HepG2 (cell line): ENCODE measurements around the gene TUT1. TPM values are rescaled to one million over a fixed set of nuclear protein-coding genes. Genes with fewer than 3 reads are reported as not detected.

Experiments used
- ATAC-seq: fragments of 200-7000 bp; cut with Tn5 transposase; 3 replicates; pipeline ENCODE4 v1.9.1; 2020; ENCODE audit warnings: mild to moderate bottlenecking, moderate library complexity
- BruUV-seq: library from RNA; stranded (reverse); fragments of 400-500 nt; replicated peaks from 2 replicates; lab custom pipeline; 2021; lab: Mats Ljungman, UMichigan
- CTCF ChIA-PET: fragments of 300-600 bp; formaldehyde crosslinking; extraction: SDS; loops from one replicate; lab custom pipeline; 2021; ENCODE audit warnings: low total read pairs, inconsistent platforms, low intra/inter-chr PET ratio; lab: Yijun Ruan, JAX
- POLR2A ChIA-PET: fragments of 350-600 bp; sonication (Branson Sonifier 250); formaldehyde crosslinking; loops from one replicate; lab custom pipeline; 2020; ENCODE audit warnings: antibody characterized with exemption, inconsistent platforms; lab: Yijun Ruan, JAX
- DNase-seq: peaks from one replicate; pipeline ENCODE4 v3.0.0-alpha.2; 2015; ENCODE audit warnings: low spot score
- FAIRE-seq: peaks from 3 replicates; lab custom pipeline; 2011; peaks lifted over from hg19 to GRCh38; lab: Jason Lieb, UNC
- H2AFZ ChIP-seq: one replicate; pipeline ENCODE4 v1.6.1; 2011; ENCODE audit warnings: low read length, inconsistent platforms
- H3K27ac ChIP-seq: fragments of 300-600 bp; 3 replicates; pipeline ENCODE4 v1.8.0; 2011; ENCODE audit warnings: mixed run types, mild to moderate bottlenecking, mixed read lengths, low read length, inconsistent platforms; ENCODE audit not compliant: insufficient read depth; ENCODE audit errors: extremely low read length
- H3K27me3 ChIP-seq, 2 experiments: fragments of 200-600 bp in 1 of 2; 2 replicates in 1 of 2; 3 replicates in 1 of 2; pipeline versions ENCODE4 v1.6.0 to v1.8.0; 2011; ENCODE audit warnings: low read length in 2 of 2, mild to moderate bottlenecking in 2 of 2, moderate library complexity in 2 of 2, inconsistent platforms in 1 of 2; ENCODE audit not compliant: insufficient read depth in 2 of 2, control insufficient read depth in 1 of 2
- H3K36me3 ChIP-seq, 2 experiments: fragments of 200-600 bp in 1 of 2; replicated peaks in 1 of 2; 2 replicates in 1 of 2; 3 replicates in 1 of 2; pipeline versions ENCODE4 v1.5.1 to v1.8.0; 2011; ENCODE audit warnings: low read length in 2 of 2, inconsistent platforms in 1 of 2; ENCODE audit not compliant: insufficient read depth in 2 of 2, control insufficient read depth in 1 of 2
- H3K4me1 ChIP-seq: 2 replicates; pipeline ENCODE4 v1.5.1; 2012; ENCODE audit warnings: low read length, inconsistent platforms; ENCODE audit not compliant: insufficient read depth
- H3K4me2 ChIP-seq: 2 replicates; pipeline ENCODE4 v1.6.0; 2011; ENCODE audit warnings: low read depth, low read length, inconsistent platforms
- H3K4me3 ChIP-seq, 3 experiments: fragments of 200-600 bp in 1 of 3; sonication (generic), shearing (Covaris generic) in 1 of 3; replicated peaks in 1 of 3; 2 replicates each; pipeline ENCODE4 v1.5.1; 2011 to 2016; ENCODE audit warnings: low read length in 3 of 3, inconsistent platforms in 2 of 3, low read depth in 2 of 3, mild to moderate bottlenecking in 2 of 3, control low read depth in 1 of 3, mixed read lengths in 1 of 3; ENCODE audit not compliant: insufficient read depth in 1 of 3
- H3K79me2 ChIP-seq: one replicate; pipeline ENCODE4 v1.6.1; 2011; ENCODE audit warnings: low read length, inconsistent platforms; ENCODE audit not compliant: insufficient read depth
- H3K9ac ChIP-seq: 2 replicates; pipeline ENCODE4 v1.6.0; 2011; ENCODE audit warnings: mild to moderate bottlenecking, low read depth, low read length, inconsistent platforms; ENCODE audit not compliant: insufficient read depth
- H3K9me3 ChIP-seq: 2 replicates; pipeline ENCODE4 v1.5.1; 2012; ENCODE audit warnings: mild to moderate bottlenecking, low read length
- H4K20me1 ChIP-seq: 2 replicates; pipeline ENCODE4 v1.6.0; 2011; ENCODE audit warnings: inconsistent platforms, mild to moderate bottlenecking, low read length, moderate library complexity; ENCODE audit not compliant: insufficient read depth
- CHD4 ChIP-seq: fragments of 200-600 bp; sonication (generic); IDR thresholded peaks from 2 replicates; pipeline ENCODE4 v1.7.0; 2017; ENCODE audit warnings: mild to moderate bottlenecking, low read length, borderline replicate concordance
- KDM5B ChIP-seq: sonication (generic); formaldehyde crosslinking; IDR thresholded peaks from 2 replicates; pipeline ENCODE4 v1.4.0; 2020; ENCODE audit warnings: missing genetic modification reagents, mild to moderate bottlenecking, borderline replicate concordance
- KDM6A ChIP-seq: IDR thresholded peaks from 2 replicates; pipeline ENCODE4 v1.6.1; 2016; ENCODE audit warnings: low read depth
- REL ChIP-seq: sonication (generic); formaldehyde crosslinking; conservative IDR thresholded peaks from 2 replicates; pipeline ENCODE4 v1.8.0; 2022; ENCODE audit warnings: mild to moderate bottlenecking, missing genetic modification reagents, moderate library complexity
- SATB2 ChIP-seq: sonication (generic); formaldehyde crosslinking; IDR thresholded peaks from 2 replicates; pipeline ENCODE4 v1.5.0; 2020; ENCODE audit warnings: missing genetic modification reagents
- SMARCE1 ChIP-seq: fragments of 450-650 bp; IDR thresholded peaks from 2 replicates; pipeline ENCODE4 v1.6.1; 2017; ENCODE audit warnings: borderline replicate concordance
- TAF1 ChIP-seq: sonication (generic); formaldehyde crosslinking; IDR thresholded peaks from 2 replicates; pipeline ENCODE4 v1.4.0; 2020; ENCODE audit warnings: missing genetic modification reagents
- ZNF256 ChIP-seq: sonication (generic); formaldehyde crosslinking; conservative IDR thresholded peaks from 2 replicates; pipeline ENCODE4 v1.4.0; 2020; ENCODE audit warnings: missing genetic modification reagents
- ZNF337 ChIP-seq: sonication (generic); formaldehyde crosslinking; IDR thresholded peaks from 2 replicates; pipeline ENCODE4 v1.5.1; 2020; ENCODE audit warnings: missing genetic modification reagents, low read depth, mild to moderate bottlenecking, borderline replicate concordance
- ZNF740 ChIP-seq: sonication (generic); formaldehyde crosslinking; IDR thresholded peaks from 2 replicates; pipeline ENCODE4 v1.4.0; 2020; ENCODE audit warnings: missing genetic modification reagents
- WGBS: methylation state at CpG from one replicate; pipeline ENCODE4 v1.1.6; 2017; ENCODE audit warnings: low lambda C conversion rate; 5-methylcytosine and 5-hydroxymethylcytosine counted together
- in situ Hi-C: cut with HindIII; loops from 2 replicates; pipeline ENCODE4 v1.10.0; 2017; ENCODE audit warnings: low pct_unique_long_range_greater_than_20kb; ENCODE audit not compliant: extremely low pct_ligation_motif_present
- intact Hi-C: fragments of 100-400 bp; cut with micrococcal nuclease; formaldehyde crosslinking; loops from one replicate; pipeline ENCODE4 v1.10.0; 2022; ENCODE audit not compliant: unreplicated experiment
- polyA plus RNA-seq, 8 experiments: library from polyadenylated mRNA; depleted of rRNA in 3 of 8; stranded (reverse) in 7 of 8; unstranded in 1 of 8; fragments of >200 nt; fragmentation: Illumina TruSeq in 4 of 8; extraction: Trizol in 4 of 8; gene quantifications; 2 replicates each; pipeline versions ENCODE4 v1.2.1 to v1.2.3, GENCODE V29; 2011 to 2016; ENCODE audit warnings: low read depth in 4 of 8, missing spikeins in 1 of 8, mixed read lengths in 1 of 8; ENCODE audit not compliant: insufficient read depth in 1 of 8
- total RNA-seq, 5 experiments: library from RNA; depleted of rRNA; stranded (reverse); fragments of >200 nt; fragmentation: Illumina TruSeq; extraction: Trizol; gene quantifications; 2 replicates each; pipeline ENCODE4 v1.2.3, GENCODE V29; 2016; ENCODE audit warnings: low read depth in 1 of 5
- TF ChIP-seq, protein P1 (sequence below): sonication (generic); formaldehyde crosslinking; IDR thresholded peaks from 2 replicates; pipeline ENCODE4 v1.5.0; 2020; ENCODE audit warnings: missing genetic modification reagents, mild to moderate bottlenecking, borderline replicate concordance
- TF ChIP-seq, protein P2 (sequence below): sonication (generic); formaldehyde crosslinking; conservative IDR thresholded peaks from 2 replicates; pipeline ENCODE4 v1.4.0; 2020; ENCODE audit warnings: missing genetic modification reagents

TUT1 gene
- total and polyA plus RNA-seq, 2 of the 13 experiments (the other 11 are each of a cell fraction or from before 2014, with no cell fraction given) = 9.7 to 14.3 TPM

DNA sequence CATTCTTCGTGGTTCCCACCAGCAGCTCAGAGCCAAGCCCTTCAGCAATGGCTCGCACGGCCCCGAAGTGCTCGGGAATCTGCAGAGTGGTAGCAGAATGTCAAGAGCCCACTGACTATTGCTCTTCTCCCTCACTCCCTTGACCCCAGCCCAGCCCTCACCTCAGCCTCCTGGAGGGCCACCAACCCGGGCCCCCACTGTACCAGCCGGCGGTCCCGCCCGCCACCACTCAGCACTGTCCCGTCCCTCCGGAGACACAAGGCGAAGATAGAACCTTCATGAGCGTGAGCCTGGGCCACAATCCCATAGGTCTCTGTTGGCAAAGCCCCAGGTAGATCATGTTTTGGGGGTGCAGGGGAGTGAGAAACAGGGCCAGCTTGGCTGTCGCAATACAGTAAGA is 14.6 kb upstream of the TUT1 start (continued):
- TF ChIP-seq ZNF740 (CRISPR knock-in tag) (no peak), REL (CRISPR knock-in tag) (no peak), TAF1 (CRISPR knock-in tag) (no peak), KDM6A (no peak)

DNA sequence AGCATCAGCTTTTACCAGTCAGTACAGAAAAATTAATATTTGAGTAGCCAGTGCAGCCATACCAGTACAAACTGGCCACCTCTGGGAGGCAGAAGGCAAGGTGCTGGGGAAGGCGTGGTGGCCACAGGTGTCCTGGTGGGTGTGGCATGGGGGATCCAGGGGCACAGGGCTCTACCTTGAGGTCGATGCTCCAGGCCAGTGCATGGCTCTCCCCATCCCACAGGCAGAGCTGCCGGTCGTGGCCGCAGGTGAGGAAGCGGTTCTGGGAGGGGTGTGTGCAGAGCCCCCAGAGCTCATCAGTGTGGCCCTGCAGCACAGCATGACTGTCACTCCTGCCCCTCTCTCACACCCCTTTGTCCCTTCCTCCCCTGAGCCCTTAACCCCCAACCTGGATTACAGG is 14.1 kb upstream of the TUT1 start:
- Histone ChIP-seq H3K27ac (no peak overlapping the region), H3K9ac (no peak overlapping the region), H3K4me1 (peaks cover 40% of the 10 kb centered on the region), H4K20me1 (no peaks in the 10 kb centered on the region), H2AFZ (no peak overlapping the region), H3K27me3 (no peaks in the 10 kb centered on the region; a peak in 1 of 5 replicates), H3K9me3 (no peaks in the 10 kb centered on the region), H3K36me3 (no peaks in the 10 kb centered on the region; a peak in 2 of 5 replicates), H3K4me3 (no peak overlapping the region), H3K79me2 (peaks cover 11% of the 10 kb centered on the region), H3K4me2 (no peak overlapping the region)
- ATAC-seq (no peak), FAIRE-seq (no peak), DNase-seq (no peak)
- ChIA-PET POLR2A (interaction anchor here (1.9 kb wide), 1 partner anchor 14 kb away, joined by 8 read pairs; the partner anchor contains the start of gene TUT1), CTCF (no interaction called here)
- no peak for TF ChIP-seq SATB2 (CRISPR knock-in tag)
- no peak for TF ChIP-seq SMARCE1
- no peak for TF ChIP-seq ZNF256 (CRISPR knock-in tag)
- no peak for TF ChIP-seq ZNF337 (CRISPR knock-in tag)
- TF ChIP-seq, protein P1, sequence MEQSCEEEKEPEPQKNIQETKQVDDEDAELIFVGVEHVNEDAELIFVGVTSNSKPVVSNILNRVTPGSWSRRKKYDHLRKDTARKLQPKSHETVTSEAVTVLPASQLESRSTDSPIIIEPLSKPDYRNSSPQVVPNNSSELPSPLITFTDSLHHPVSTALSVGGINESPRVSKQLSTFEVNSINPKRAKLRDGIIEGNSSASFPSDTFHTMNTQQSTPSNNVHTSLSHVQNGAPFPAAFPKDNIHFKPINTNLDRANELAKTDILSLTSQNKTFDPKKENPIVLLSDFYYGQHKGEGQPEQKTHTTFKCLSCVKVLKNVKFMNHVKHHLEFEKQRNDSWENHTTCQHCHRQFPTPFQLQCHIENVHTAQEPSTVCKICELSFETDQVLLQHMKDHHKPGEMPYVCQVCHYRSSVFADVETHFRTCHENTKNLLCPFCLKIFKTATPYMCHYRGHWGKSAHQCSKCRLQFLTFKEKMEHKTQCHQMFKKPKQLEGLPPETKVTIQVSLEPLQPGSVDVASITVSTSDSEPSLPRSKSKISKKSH (CRISPR knock-in tag) = no peak
- no peak for TF ChIP-seq KDM5B (CRISPR knock-in tag)
- TF ChIP-seq, protein P2, sequence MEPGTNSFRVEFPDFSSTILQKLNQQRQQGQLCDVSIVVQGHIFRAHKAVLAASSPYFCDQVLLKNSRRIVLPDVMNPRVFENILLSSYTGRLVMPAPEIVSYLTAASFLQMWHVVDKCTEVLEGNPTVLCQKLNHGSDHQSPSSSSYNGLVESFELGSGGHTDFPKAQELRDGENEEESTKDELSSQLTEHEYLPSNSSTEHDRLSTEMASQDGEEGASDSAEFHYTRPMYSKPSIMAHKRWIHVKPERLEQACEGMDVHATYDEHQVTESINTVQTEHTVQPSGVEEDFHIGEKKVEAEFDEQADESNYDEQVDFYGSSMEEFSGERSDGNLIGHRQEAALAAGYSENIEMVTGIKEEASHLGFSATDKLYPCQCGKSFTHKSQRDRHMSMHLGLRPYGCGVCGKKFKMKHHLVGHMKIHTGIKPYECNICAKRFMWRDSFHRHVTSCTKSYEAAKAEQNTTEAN (CRISPR knock-in tag) = no peak
- TF ChIP-seq CHD4 = no peak
- TF ChIP-seq KDM6A = no peak
- intact Hi-C loops = no loop called here
- no TSS peak for BruUV-seq
- in situ Hi-C loops = no loop called here
- WGBS = 94% methylated on average over 6 of the region's 6 CpGs
